ENCODE measurements around the gene IPCEF1.

DNA sequence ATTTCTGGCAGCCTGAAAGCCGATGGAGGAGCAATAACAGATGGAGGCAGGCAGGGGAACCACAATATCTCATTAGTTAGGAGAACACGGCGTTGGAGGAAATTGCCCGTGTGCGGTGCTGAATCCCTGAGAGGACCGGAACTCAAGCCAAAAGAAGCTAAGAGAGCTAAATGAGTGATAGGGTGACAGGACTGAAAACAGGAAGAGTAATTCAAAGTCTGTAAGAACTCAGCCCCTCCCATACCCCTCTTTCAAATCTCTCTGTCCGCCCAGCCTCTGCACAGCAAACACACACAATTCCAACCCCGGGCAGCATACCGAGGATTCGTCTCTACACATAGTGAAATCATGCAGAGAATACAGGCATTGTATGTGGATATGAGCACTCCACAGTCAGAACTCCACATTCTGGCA lies 2.6 kb upstream of the IPCEF1 start:
- TF ChIP-seq, protein P1, sequence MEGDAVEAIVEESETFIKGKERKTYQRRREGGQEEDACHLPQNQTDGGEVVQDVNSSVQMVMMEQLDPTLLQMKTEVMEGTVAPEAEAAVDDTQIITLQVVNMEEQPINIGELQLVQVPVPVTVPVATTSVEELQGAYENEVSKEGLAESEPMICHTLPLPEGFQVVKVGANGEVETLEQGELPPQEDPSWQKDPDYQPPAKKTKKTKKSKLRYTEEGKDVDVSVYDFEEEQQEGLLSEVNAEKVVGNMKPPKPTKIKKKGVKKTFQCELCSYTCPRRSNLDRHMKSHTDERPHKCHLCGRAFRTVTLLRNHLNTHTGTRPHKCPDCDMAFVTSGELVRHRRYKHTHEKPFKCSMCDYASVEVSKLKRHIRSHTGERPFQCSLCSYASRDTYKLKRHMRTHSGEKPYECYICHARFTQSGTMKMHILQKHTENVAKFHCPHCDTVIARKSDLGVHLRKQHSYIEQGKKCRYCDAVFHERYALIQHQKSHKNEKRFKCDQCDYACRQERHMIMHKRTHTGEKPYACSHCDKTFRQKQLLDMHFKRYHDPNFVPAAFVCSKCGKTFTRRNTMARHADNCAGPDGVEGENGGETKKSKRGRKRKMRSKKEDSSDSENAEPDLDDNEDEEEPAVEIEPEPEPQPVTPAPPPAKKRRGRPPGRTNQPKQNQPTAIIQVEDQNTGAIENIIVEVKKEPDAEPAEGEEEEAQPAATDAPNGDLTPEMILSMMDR (conservative IDR thresholded peaks at IDR 0.05): no peak
- TF ChIP-seq ZFX (IDR thresholded peaks at IDR 0.05): no peak
